Neuron (in vitro differentiated cells): ENCODE data around the gene HPSE2.

Experiments used
- H2AFZ ChIP-seq: one replicate; pipeline ENCODE4 v1.6.1; 2013; ENCODE audit warnings: low read depth, mild to moderate bottlenecking, inconsistent platforms, low read length, moderate library complexity
- H3K27me3 ChIP-seq: one replicate; pipeline ENCODE4 v1.6.1; 2013; ENCODE audit warnings: low read length; ENCODE audit not compliant: insufficient read depth
- H3K36me3 ChIP-seq: one replicate; pipeline ENCODE4 v1.6.1; 2013; ENCODE audit warnings: low read length; ENCODE audit not compliant: insufficient read depth
- H3K4me1 ChIP-seq: one replicate; pipeline ENCODE4 v1.6.1; 2013; ENCODE audit warnings: low read length; ENCODE audit not compliant: insufficient read depth
- H3K4me3 ChIP-seq: 2 replicates; pipeline ENCODE4 v1.5.1; 2013; ENCODE audit warnings: mild to moderate bottlenecking, low read length, moderate library complexity
- H3K9me3 ChIP-seq: one replicate; pipeline ENCODE4 v1.6.1; 2013; ENCODE audit warnings: low read length

HPSE2 gene

GRCh38 chr10:98427011-98427515, 808.6 kb downstream of the HPSE2 start:
- H3K36me3 ChIP-seq = peaks cover 39% of the 10 kb centered on the region
- H3K4me3 ChIP-seq = no peak overlapping the region

DNA sequence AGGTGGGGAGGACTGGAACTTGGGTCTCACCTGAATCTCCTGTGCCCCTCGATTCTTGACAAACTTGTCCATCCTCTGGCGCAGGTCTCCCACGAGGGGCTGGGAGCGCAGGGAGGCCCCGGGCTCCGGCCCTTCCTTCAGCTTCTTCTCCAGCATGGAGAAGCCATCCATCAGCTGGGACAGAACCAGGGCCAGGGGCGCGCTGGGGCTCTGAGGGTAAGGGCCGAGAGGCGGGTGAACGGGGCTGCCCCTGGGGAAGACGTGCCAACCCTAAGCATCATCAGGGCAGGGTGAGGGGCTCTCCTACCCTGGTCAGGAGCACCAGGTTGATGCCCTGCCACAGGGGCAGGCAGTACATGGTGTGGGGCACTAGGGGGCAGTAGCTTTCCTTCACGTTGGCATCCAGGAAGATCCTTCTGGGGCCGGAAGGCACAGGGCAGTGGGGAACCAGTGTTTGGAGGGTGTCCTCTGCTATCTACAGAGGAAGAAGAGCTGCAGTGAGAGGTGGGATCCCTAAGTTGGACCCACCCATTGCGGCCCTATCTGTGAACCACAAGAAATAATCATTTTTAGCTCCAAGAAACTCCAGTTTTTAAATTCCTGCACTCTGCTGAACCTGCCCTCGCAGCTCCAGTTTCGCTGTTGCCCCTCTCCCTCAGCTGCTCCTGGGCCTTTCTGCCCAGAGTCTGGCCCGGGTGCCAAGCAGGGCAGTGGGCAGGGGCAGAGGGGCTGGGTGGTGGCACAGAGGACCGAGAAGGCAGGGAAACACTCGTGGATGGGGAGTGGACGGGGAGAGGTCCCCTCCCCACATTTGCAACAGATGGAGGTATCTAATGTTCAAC, 809.9 kb downstream of the HPSE2 start:
- no peaks in the 10 kb centered on the region for H3K27me3 ChIP-seq
- no peaks in the 10 kb centered on the region for H3K4me1 ChIP-seq
- peaks cover 27% of the 10 kb centered on the region for H3K36me3 ChIP-seq
- H3K9me3 ChIP-seq = no peaks in the 10 kb centered on the region
- no peak overlapping the region for H3K4me3 ChIP-seq
- H2AFZ ChIP-seq = no peak overlapping the region

More at GRCh38 chr10:98427011-98427515, 808.6 kb downstream of the HPSE2 start:
- Histone ChIP-seq H3K9me3 (peaks cover 6% of the 10 kb centered on the region), H2AFZ (no peak overlapping the region), H3K4me1 (no peaks in the 10 kb centered on the region), H3K27me3 (no peaks in the 10 kb centered on the region)

- Histone ChIP-seq H3K36me3 (peaks cover 19% of the 10 kb centered on the region), H3K9me3 (no peaks in the 10 kb centered on the region), H3K27me3 (no peaks in the 10 kb centered on the region), H3K4me3 (no peak overlapping the region), H2AFZ (no peak overlapping the region), H3K4me1 (no peaks in the 10 kb centered on the region)
Measured at GRCh38 chr10:98424295-98425254, 811.1 kb downstream of the HPSE2 start.

DNA sequence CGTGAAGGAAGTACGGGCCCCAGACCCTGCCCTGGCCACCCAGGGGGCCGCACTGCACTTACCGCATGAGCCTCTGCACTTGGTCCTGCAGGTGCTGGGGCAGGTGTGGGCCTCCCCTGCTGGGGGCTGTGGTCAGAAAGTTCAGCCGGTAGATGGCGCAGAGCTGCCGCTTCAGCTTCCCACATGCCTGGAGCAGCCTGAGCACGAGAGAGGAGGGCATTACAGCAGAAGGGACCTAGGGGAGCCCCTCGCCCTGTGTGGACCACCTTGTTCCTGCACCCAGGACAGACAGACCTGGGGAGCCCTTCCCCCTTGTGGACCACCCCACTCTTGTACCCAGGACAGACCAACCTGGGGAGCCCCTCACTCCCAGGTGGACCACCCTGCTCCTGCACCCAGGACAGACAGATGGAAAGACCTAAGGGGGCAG, 811.9 kb downstream of the HPSE2 start:
- Histone ChIP-seq H3K4me1 (no peaks in the 10 kb centered on the region), H3K4me3 (no peak overlapping the region), H3K27me3 (no peaks in the 10 kb centered on the region), H3K36me3 (peaks cover 16% of the 10 kb centered on the region), H2AFZ (no peak overlapping the region), H3K9me3 (no peaks in the 10 kb centered on the region)

GRCh38 chr10:98422182-98422581, 813.5 kb downstream of the HPSE2 start:
- no peaks in the 10 kb centered on the region for H3K9me3 ChIP-seq
- H3K27me3 ChIP-seq = no peaks in the 10 kb centered on the region
- peaks cover 15% of the 10 kb centered on the region for H3K36me3 ChIP-seq
- H2AFZ ChIP-seq = no peak overlapping the region
- H3K4me1 ChIP-seq = no peaks in the 10 kb centered on the region
- H3K4me3 ChIP-seq = no peak overlapping the region

- H3K4me1 ChIP-seq = no peaks in the 10 kb centered on the region
- H3K4me3 ChIP-seq = no peak overlapping the region
- peaks cover 11% of the 10 kb centered on the region for H3K36me3 ChIP-seq
- no peak overlapping the region for H2AFZ ChIP-seq
- H3K9me3 ChIP-seq = no peaks in the 10 kb centered on the region
- no peaks in the 10 kb centered on the region for H3K27me3 ChIP-seq
Measured at GRCh38 chr10:98420786-98421185, 814.9 kb downstream of the HPSE2 start.

DNA sequence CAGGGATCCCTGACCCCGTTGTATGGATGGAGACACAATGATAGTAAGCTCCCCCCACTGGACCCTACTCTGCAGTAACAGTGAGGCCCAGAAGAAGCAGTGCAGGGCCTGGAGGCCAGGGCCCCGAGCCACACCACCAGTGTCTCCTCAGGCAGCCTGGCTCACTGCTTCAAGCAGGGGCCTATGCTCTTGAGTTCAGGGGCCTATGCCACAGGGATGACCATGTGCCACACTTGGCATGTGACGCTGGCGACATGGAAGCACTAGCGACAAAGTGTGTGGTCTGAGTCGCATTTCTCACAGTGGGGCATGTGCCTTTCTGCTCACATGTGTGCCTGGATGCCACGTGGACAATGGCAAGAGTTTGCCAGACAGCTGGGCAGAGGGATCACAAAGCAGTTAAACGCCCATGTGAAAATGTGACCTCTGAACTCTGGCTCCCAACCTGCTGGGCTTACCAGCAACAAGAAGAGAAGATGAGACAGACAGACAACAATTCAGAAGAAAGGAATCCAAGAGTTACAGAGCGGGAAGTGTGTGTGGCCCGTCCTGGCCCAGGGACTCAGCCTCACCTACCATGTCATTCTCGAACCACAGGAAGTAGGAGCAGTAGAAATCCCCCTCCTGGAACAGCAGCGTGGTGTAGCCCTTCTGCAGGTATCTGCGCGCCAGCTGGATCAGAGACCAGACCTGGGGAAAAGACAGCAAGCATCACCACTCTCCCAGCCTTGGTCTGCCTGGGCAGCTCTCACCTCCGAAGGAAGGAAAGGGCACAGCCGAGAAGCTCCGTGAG, 816.0 kb downstream of the HPSE2 start:
- Histone ChIP-seq H3K36me3 (peaks cover 11% of the 10 kb centered on the region), H3K4me1 (no peaks in the 10 kb centered on the region), H3K4me3 (no peak overlapping the region), H3K27me3 (no peaks in the 10 kb centered on the region), H3K9me3 (no peaks in the 10 kb centered on the region), H2AFZ (no peak overlapping the region)

GRCh38 chr10:98418665-98419468, 816.8 kb downstream of the HPSE2 start:
- H3K9me3 ChIP-seq = no peaks in the 10 kb centered on the region
- H3K4me3 ChIP-seq = no peak overlapping the region
- no peak overlapping the region for H2AFZ ChIP-seq
- H3K36me3 ChIP-seq = peaks cover 11% of the 10 kb centered on the region
- H3K4me1 ChIP-seq = peaks cover 3% of the 10 kb centered on the region
- no peaks in the 10 kb centered on the region for H3K27me3 ChIP-seq

GRCh38 chr10:98417973-98418664, 817.5 kb downstream of the HPSE2 start:
- Histone ChIP-seq H3K36me3 (peaks cover 11% of the 10 kb centered on the region), H3K4me1 (peaks cover 3% of the 10 kb centered on the region), H3K27me3 (no peaks in the 10 kb centered on the region)

GRCh38 chr10:98417481-98417959, 818.1 kb downstream of the HPSE2 start:
- Histone ChIP-seq H3K36me3 (peaks cover 11% of the 10 kb centered on the region), H3K9me3 (no peaks in the 10 kb centered on the region), H3K4me3 (no peak overlapping the region), H3K4me1 (peaks cover 3% of the 10 kb centered on the region), H3K27me3 (no peaks in the 10 kb centered on the region), H2AFZ (no peak overlapping the region)

More at GRCh38 chr10:98417973-98418664, 817.5 kb downstream of the HPSE2 start:
- Histone ChIP-seq H2AFZ (no peak overlapping the region), H3K9me3 (no peaks in the 10 kb centered on the region), H3K4me3 (no peak overlapping the region)

- Histone ChIP-seq H2AFZ (no peak overlapping the region), H3K27me3 (no peaks in the 10 kb centered on the region), H3K4me1 (peaks cover 3% of the 10 kb centered on the region), H3K9me3 (no peaks in the 10 kb centered on the region), H3K4me3 (no peak overlapping the region), H3K36me3 (peaks cover 11% of the 10 kb centered on the region)
Measured at GRCh38 chr10:98416606-98417388, 818.9 kb downstream of the HPSE2 start.
